Activated CD4-positive, CD25-positive, alpha-beta regulatory T cell treated with anti-CD3 and anti-CD28 coated beads, Interleukin-2, amount 50 U/mL, for 16 hours (primary cell): ENCODE measurements around the gene SREK1.
"Not testable (repeated sequence)": the region's sequence is repeated elsewhere in the genome, so short reads cannot be mapped to it uniquely, and the experiment has no call there.

Source experiments
- DNase-seq: peaks from one replicate; pipeline ENCODE4 v3.0.0-alpha.2; 2020; ENCODE audit warnings: low read depth, low spot score

SREK1 gene

GRCh38 chr5:66222455-66222854 is 78.4 kb downstream of the SREK1 start:
- DNase-seq: no peak

GRCh38 chr5:66222896-66223295 is 78.8 kb downstream of the SREK1 start:
- not testable (repeated sequence) for DNase-seq

GRCh38 chr5:66223637-66224036 is 79.5 kb downstream of the SREK1 start:
- no peak for DNase-seq

- no peak for DNase-seq
Observed at GRCh38 chr5:66224274-66224673, 80.2 kb downstream of the SREK1 start.

GRCh38 chr5:66224773-66225553 is 80.9 kb downstream of the SREK1 start:
- DNase-seq: no peak

- no peak for DNase-seq
Observed at GRCh38 chr5:66230551-66230950, 86.5 kb downstream of the SREK1 start.

GRCh38 chr5:66231508-66231907 is 87.4 kb downstream of the SREK1 start:
- no peak for DNase-seq

- no peak for DNase-seq
Observed at GRCh38 chr5:66232275-66232674, 88.2 kb downstream of the SREK1 start.

- DNase-seq: no peak
Observed at GRCh38 chr5:66232706-66233445, 88.8 kb downstream of the SREK1 start.
